GM18526 (cell line): Measurements from ENCODE around the gene CD81.

Source experiments
- POLR2A ChIP-seq: IDR thresholded peaks from 3 replicates; pipeline ENCODE4 v1.6.1; 2011; ENCODE audit not compliant: insufficient read length; ENCODE audit errors: extremely low read depth

The CD81 gene

DNA sequence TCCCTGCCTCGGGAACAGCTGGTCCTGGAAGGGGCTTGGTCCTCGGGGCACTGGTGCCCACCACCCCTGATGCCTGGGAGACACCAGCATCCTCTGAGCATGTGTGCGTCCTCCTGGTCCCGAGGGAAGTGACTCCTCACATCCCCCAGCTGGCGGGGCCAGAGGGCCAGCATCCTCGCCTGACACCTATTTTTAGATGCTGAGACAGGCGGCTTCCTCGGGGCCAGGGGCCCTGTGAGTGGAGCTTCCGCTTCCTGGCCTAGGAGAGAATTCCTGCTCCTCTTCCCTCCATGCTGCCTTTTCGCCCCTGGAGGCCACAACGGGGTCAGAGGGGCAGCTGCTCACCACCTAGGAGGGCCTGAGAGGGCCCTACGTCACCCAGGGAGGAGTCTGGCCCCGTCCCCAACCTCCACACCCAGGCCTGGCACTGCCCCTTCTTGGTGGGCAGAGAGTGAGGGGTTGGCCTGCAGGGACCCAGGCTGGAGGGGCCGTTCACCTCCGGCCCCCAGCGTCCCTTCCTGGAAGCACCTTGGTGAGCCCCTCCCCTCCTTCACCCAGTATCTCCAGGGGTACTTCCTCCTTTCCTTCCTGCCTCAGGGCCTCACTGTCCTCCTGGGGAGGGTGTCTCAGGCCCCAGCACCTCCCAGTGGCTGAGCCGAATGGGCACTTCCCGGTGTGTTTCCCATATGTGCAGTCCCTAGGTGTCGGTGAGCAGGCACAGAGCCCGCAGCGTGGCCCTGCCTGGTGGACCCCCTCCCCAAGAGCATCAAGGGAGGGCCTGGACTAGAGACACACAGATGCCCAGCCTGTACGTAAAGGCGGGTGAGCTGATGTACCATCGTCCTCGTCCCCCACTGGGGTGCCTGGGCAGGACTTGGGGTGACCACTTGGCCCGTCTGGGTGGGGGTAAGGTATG lies 6.1 kb downstream of the CD81 start:
- no peak for TF ChIP-seq POLR2A

DNA sequence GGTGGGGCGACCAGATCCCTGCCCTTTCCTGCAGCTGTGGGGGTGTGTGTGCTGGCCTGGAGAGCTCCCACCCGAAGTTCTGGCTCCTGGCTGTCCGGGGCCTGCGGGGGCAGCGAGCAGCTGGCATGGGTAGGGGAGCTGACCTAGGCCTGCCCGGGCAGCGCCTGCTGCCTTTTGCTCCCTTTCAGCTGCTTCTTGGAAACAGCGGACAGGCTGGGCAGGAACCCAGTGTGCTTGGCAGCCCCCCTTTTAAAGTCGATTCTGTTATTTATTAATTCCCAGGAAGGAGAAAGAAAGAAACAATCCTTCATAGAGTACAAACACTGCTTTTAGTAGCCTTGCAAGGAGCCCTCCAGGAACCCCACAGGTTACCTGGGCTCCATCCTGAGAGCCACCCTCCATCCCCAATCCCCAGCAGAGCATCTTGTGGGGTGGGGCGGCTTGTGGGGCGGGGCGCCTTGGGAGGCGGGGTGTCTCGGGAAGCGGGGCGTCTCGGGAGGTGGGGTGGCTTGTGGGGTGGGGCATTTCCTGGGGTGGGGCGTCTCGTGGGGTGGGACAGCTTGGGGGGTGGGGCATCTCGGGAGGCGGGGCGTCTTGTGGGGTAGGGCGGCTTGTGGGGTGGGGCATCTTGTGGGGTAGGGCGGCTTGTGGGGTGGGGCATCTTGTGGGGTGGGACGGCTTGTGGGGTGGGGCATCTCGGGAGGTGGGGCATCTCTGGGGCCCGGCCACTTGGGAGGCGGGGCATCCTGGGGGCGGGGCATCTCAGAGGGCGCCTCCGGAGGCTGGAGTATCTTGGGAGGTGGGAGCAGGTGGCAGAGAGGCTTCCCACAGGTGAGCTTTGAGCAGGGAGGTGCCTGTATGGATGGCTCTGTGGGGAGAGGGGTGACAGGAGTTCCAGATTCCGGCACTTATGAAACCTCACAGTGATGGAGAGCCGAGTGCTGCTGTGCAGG lies 7.0 kb downstream of the CD81 start:
- TF ChIP-seq POLR2A = peak; percentile 32

DNA sequence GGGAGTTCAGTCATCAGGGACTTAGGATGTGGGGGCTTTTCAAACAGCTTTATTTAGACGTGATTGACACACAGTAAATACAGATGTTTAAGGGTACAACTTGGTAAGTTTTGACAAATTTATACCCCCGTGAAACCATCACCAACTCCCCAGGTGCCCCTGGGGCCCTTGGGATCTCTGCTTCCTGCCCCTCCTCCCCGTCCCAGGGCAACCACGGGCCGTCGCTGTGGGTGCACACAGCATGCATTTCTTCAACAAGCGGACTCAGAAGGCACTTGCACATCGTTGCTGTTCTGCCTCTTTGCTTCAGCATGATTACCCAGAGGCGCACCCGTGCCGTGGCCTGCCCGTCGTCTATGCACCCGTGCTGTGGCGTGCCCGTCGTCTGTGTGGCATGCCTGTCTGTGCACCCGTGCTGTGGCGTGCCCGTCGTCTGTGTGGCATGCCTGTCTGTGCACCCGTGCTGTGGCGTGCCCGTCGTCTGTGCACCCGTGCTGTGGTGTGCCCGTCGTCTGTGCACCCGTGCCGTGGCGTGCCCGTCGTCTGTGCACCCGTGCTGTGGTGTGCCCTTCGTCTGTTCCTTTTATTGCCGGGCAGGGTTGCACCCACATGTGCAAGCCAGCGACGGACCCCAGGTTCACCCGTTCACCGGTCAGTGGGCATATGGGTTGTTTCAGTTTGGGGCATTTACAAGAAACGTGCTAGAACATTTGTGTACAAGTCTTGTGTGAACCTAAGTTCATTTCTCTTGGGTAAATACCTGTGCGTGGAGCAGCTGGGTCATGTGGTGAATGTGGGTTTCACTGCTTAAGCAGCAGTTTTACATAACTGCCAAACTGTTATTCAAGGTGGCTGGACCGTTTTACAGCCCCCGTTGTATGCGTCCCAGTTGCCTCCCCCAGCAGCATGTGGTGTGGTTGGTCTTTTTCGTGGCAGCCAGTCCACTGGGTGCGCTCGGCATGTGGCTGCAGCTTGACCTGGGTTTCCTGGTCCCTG lies 8.3 kb downstream of the CD81 start:
- peak; percentile 42 for TF ChIP-seq POLR2A

DNA sequence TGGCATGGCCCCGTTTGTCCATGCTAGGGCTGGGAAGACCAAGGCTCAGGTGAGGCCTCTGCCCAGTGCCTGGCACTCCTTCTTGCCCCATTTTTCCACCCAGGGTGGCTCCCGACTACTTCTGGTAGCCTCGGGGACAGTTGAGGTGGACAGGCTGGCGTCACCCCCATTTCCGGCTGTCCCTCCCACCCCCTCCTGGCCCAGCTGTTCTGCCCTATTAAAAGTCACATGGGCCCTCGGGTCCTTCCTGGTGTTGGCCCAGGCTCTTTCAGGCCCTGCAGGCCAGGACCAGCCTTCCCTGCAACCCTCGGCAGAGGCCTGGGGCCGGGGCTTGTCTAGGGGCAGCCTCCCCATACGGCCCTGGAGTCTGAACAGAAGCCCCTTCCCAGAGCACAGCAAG lies 9.5 kb downstream of the CD81 start:
- no peak for TF ChIP-seq POLR2A

DNA sequence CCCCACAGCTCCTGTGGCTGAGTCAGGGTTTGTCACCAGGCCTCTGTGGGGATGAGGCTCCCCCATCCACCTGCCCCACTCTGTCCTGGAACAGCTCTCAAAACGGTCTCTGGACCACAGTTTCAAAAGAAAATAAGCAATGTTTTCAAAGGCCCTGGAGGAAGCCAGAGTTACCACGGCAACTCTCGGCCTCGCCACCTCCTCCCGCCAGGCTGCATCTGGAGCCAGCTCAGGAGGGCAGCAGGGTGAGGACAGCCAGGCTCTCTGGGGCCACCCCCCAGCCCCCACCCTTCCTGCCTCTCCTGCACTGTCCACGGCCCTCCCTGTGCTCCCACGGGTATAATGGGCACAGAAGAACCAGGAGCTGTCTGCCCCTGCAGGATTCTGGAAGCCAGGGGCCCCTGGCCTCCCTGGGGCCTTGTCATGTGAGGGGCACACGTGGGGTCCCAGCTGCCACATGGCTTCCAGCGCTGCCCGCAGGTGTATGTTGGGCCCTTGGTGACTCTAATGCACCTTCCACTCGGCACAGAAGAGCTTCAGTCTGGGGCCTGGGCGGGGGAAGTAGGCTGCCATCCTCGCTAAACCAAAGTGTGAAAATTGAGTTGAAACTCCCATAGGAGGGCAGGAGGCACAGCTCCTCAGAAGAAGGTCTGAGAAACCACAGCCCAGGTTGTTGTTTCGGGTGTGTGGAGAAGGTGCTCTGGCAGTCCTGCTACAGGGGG lies 10.3 kb downstream of the CD81 start:
- TF ChIP-seq POLR2A = no peak

DNA sequence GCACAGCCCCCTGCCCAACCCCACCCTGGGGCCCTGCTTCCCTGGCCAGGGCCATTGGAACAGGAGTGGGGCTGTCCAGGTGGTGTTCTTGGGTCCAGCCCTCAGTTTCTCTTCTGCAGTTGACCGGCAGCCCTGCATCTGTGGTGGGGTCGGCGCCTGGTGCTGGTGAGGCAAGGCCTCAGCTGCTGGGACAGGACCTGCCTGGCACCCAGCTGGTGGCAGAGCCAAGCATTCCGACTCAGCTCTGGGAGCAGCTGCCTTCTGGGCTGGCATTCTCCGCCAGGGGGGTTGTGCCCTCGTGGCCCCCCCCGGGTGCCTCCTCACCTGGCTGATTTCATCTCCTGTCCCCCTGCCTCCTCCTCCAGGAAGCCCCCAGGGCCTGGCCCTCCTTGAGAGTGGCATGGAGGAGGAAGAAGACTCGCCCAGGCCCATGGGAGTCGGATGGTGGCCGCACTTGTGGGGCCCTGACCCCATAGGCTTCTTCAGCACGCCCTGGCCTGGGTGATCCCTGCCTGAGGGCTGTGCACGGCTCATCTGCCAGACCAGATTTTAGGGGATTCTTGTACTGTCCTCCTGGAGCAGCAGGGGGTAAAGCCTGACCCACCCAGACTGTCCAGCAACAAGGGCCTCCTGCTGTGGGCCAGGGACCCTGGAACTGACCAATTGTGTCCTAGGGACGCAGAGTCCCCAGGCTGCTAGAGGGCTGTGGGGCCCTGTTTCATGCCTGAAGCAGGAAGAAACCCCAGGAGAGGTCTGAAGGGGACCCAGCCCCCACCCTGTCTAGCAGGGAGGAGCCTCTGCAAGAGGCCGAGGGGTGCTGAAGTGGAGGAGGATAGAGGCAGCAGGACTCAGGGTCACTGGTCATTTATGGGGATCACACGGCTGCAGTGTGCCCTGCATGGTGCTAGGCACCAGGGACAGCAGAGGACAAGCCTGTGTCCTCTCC lies 11.6 kb downstream of the CD81 start:
- no peak for TF ChIP-seq POLR2A

DNA sequence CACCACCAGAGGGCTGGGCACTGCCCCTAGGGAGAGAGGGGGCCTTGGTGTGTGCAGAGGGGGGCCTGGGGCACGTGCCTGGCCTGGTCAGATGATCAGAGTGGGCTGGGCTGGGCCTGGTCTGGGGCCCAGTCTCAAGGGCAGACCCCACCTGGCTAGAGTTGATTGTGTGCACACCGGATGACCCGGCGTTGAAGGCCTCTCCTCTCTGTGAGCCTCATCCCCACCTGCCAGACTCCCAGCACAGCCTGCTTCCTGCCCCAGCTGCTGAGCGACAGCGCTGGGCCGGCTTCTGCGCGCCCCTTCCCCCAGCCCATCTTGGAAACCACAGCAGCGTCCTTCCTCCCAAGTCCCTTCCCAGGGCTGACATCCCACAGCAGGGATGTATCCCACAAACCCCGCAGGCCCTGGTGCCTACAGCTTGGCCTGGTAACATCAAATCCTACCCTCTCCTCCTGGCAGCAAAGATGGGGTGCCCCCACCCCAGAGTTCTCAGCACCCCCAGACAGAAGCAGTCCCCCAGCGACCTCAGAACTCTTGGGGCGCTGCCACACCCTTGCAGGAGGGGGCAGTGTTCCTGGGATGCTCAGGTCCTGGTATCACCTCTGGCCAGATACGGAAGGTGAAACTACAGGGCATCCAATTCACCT lies 12.4 kb downstream of the CD81 start:
- TF ChIP-seq POLR2A = no peak

DNA sequence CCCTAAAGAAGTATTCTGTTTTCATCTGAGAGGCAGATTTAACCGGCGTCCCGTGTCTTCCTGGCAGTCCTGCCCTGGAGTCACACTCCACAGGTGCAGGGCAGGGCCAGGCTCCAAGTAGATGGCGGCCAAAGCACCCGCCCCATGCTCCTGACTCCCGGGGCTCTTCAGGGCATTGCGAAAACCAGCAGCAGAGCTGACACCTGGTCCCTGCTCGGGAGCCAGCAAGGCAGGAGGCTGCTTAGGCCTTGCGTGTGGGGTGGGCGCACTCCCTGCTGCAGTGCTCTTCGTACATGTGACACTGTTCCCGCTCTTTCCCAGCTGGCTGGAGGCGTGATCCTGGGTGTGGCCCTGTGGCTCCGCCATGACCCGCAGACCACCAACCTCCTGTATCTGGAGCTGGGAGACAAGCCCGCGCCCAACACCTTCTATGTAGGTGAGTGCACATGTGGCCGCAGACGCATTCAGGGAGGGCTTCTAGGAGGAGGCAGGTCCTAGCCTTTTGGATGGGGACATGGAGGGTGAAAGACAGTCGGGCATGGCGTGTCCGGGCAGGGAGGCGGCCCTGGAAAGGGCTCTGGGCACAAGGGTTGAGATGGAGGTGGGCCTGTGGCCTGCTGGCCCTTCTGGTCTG lies 13.1 kb downstream of the CD81 start:
- no peak for TF ChIP-seq POLR2A

DNA sequence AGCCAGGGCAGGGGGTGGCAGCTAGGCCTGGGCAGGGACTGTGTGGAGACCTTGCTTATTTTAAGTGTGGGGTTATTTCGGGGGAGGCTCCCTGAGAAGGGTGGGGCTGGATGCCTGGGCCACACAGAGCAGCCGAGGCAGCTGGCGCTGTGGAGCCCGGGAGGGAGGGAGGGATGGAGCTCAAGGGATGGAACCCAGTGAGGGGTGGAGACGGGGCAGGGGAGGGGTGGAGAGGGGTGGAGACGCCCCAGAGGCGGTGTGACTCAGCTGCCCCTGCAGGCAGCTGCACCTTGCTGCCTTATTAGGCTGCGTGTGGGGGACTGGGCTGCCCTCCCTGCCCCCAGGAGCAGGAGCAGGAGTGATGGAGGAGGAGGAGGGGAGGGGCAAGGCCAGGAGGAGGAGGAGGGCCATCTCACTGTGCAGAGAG lies 13.6 kb downstream of the CD81 start:
- TF ChIP-seq POLR2A = no peak

DNA sequence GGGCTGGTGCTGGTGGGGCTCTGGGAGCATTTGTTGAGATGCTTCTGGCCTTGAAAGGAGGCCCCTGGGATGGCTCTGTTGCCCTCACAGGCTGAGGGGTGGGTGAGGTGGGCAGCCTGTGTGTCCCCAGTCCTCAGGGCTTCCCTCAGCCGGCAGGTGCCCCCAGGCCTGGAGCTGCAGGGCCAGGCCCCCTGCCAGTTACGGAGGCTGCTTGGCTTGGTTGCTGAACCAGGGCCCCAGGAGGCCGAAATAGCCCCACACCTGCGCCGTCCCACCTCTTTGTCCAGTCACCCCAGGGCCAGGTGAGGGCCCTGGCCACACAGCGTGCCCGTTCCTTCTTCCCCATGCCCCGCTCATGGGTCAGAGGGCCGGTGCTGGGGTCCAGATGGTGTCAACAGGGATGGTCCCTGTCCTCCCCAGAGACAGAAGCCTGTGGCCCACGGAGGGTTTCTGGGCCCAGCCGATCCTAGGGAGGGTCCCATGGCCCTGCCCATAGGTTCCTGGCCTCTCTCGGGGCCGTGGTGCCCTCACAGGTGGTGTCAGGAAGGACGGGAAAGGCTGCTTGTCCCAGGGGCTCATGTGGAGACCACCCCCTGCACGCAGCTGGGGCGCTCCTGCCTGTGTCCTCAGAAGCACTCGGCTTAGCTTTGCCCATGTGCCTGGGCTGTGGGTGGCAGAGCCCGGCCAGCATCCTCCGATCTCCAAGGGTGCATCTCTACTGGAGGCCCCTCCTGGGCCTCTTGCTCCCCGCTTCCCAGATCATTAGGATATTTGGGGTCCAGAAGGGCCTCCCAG lies 14.3 kb downstream of the CD81 start:
- TF ChIP-seq POLR2A = no peak

DNA sequence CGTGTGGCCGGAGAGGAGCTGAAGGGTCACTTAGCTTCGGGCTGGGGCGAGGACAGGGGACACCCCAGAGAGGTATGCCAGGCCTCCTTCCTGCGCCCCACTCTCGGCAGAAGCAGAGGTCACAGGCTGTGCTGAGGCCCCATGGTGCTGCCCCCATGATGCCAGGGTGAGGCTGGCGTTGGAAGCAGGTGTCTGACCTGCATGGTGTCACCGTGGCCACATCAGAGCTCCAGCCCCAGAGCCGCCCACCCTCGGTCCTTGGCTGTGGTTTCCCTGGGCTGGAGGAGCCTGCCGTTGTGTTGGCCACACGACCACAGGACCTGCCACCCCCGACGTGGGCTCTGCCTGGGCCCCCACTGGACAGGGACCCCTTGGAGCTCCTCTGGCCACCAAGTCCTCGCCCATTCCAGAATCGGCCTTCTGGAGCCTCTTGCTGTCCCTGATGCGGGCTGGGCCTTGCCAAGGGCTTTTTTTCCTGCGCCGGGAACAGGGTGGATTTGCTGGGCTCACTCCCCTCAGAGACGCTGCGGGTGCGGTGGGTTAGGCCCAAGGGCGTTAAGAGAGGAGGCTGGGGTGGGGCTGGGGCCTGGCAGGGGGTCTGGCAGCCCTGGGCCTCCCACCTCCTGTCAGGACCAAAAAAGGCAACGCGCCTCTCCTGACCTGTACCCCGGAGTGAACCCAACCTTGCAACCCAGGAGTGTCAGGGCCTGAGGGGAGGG lies 15.3 kb downstream of the CD81 start:
- TF ChIP-seq POLR2A = no peak
